CD8-positive, alpha-beta memory T cell (primary cell): ENCODE results near the gene PPP1R14C. TPM values are rescaled to one million over a fixed set of nuclear protein-coding genes. Genes with fewer than 3 reads are reported as not detected.
"Not testable (repeated sequence)": the region's sequence is repeated elsewhere in the genome, so short reads cannot be mapped to it uniquely, and the experiment has no call there.

Experiments used
- CTCF ChIA-PET: fragments of 350-600 bp; sonication (Branson Sonifier 250); formaldehyde crosslinking; loops from one replicate; lab custom pipeline; 2021; ENCODE audit warnings: antibody characterized with exemption; lab: Charles Lee
- POLR2A ChIA-PET: fragments of 350-600 bp; sonication (Branson Sonifier 250); formaldehyde crosslinking; loops from one replicate; lab custom pipeline; 2021; ENCODE audit warnings: antibody characterized with exemption; lab: Charles Lee
- DNase-seq, 5 donors: peaks; one replicate each; pipeline versions ENCODE4 v3.0.0 to v3.0.0-alpha.2; 2020 to 2022; ENCODE audit warnings: mixed read lengths in 1 of 5
- H3K27ac ChIP-seq: one replicate; pipeline ENCODE4 v1.7.0; 2013; ENCODE audit warnings: low read depth, mild to moderate bottlenecking, low read length, moderate library complexity
- H3K27me3 ChIP-seq: 2 replicates; pipeline ENCODE4 v1.7.0; 2013; ENCODE audit warnings: low read length, mild to moderate bottlenecking; ENCODE audit not compliant: insufficient read depth, poor library complexity, severe bottlenecking
- H3K36me3 ChIP-seq: 2 replicates; pipeline ENCODE4 v1.7.0; 2013; ENCODE audit warnings: mild to moderate bottlenecking, low read length, moderate library complexity; ENCODE audit not compliant: insufficient read depth
- H3K4me1 ChIP-seq: 2 replicates; pipeline ENCODE4 v1.7.0; 2013; ENCODE audit warnings: mild to moderate bottlenecking, low read length, moderate library complexity; ENCODE audit not compliant: insufficient read depth
- H3K4me3 ChIP-seq: 2 replicates; pipeline ENCODE4 v1.7.0; 2013; ENCODE audit warnings: mild to moderate bottlenecking, low read length
- H3K9me3 ChIP-seq: 2 replicates; pipeline ENCODE4 v1.7.0; 2013; ENCODE audit warnings: mild to moderate bottlenecking, low read length
- H3K27ac Mint-ChIP-seq, 8 donors: one replicate each; pipeline ENCODE4 v1.8.0; 2020 to 2021; ENCODE audit warnings: mixed read lengths in 8 of 8, mild to moderate bottlenecking in 6 of 8, inconsistent platforms in 3 of 8, moderate library complexity in 3 of 8
- H3K27me3 Mint-ChIP-seq, 2 donors: one replicate each; pipeline ENCODE4 v1.8.0; 2020 to 2021; ENCODE audit warnings: mixed read lengths in 2 of 2, mild to moderate bottlenecking in 1 of 2, moderate library complexity in 1 of 2
- H3K36me3 Mint-ChIP-seq, 3 donors: one replicate each; pipeline ENCODE4 v1.8.0; 2020 to 2021; ENCODE audit warnings: mixed read lengths in 3 of 3, inconsistent platforms in 1 of 3, mild to moderate bottlenecking in 1 of 3
- H3K4me1 Mint-ChIP-seq, 3 donors: one replicate each; pipeline ENCODE4 v1.8.0; 2020 to 2021; ENCODE audit warnings: mixed read lengths in 3 of 3, inconsistent platforms in 1 of 3, mild to moderate bottlenecking in 1 of 3
- H3K4me3 Mint-ChIP-seq, 7 donors: one replicate each; pipeline ENCODE4 v1.8.0; 2020 to 2021; ENCODE audit warnings: mixed read lengths in 7 of 7, mild to moderate bottlenecking in 6 of 7, moderate library complexity in 4 of 7, inconsistent platforms in 2 of 7
- H3K9me3 Mint-ChIP-seq, 5 donors: one replicate each; pipeline ENCODE4 v1.8.0; 2020 to 2022; ENCODE audit warnings: mixed read lengths in 5 of 5, mild to moderate bottlenecking in 3 of 5, moderate library complexity in 2 of 5, inconsistent platforms in 1 of 5
- polyA plus RNA-seq: library from polyadenylated mRNA; unstranded; fragments of 300-500 nt; fragmentation: Illumina TruSeq; gene quantifications from one replicate; pipeline ENCODE4 v1.2.3, GENCODE V29; 2021
- total RNA-seq, 2 experiments: library from RNA; stranded (reverse); gene quantifications; one replicate each; pipeline ENCODE4 v1.2.3, GENCODE V29; 2021

PPP1R14C gene
- total and polyA plus RNA-seq, 3 experiments from 2014 or later = 0.76 to 1.6 (median 1.4) TPM

DNA sequence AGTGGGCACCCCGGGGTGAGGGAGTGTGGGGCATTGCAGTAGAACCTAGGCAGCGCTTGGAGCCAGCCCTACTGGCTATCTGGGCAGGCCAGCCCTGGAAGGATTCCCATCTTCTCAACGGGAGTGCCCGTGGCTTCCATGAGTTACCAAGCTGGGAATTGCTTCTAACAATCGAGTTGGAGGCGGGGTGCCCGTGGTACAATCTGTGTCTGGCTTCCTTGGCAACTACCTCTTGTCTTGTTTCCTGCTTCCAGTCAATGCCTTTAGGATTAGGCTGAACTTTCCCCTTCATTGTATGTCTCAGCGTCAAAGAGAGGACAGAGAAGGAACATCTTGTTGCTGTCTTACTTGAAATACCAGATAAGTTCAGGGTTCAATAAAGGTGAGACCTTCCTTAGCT lies 33.3 kb downstream of the PPP1R14C start:
- Mint-ChIP-seq H3K27ac (peak overlapping the region in 1 of 8 donors; percentile 34), H3K4me1 (peaks cover 0 to 3% (median 0%) of the 10 kb centered on the region in 3 donors), H3K9me3 (no peaks in the 10 kb centered on the region), H3K27me3 (peaks cover 3 to 11% of the 10 kb centered on the region in 2 donors), H3K4me3 (no peak overlapping the region), H3K36me3 (no peaks in the 10 kb centered on the region)
- Histone ChIP-seq H3K9me3 (no peaks in the 10 kb centered on the region), H3K27me3 (no peaks in the 10 kb centered on the region), H3K27ac (no peak overlapping the region), H3K36me3 (no peaks in the 10 kb centered on the region), H3K4me3 (no peak overlapping the region), H3K4me1 (no peaks in the 10 kb centered on the region)
- POLR2A ChIA-PET = no interaction called here
- DNase-seq = no peak
- CTCF ChIA-PET = no interaction called here

- no peak overlapping the region for H3K4me3 ChIP-seq
- no peaks in the 10 kb centered on the region for H3K36me3 ChIP-seq
- no peak for DNase-seq
- no peaks in the 10 kb centered on the region for H3K9me3 ChIP-seq
- ChIA-PET CTCF (no interaction called here), POLR2A (no interaction called here)
- Mint-ChIP-seq H3K36me3 (no peaks in the 10 kb centered on the region), H3K9me3 (no peaks in the 10 kb centered on the region), H3K4me3 (no peak overlapping the region), H3K27ac (no peak overlapping the region), H3K27me3 (peaks cover 3 to 7% of the 10 kb centered on the region in 2 donors), H3K4me1 (peaks cover 0 to 3% (median 0%) of the 10 kb centered on the region in 3 donors)
- no peaks in the 10 kb centered on the region for H3K27me3 ChIP-seq
- no peak overlapping the region for H3K27ac ChIP-seq
- no peaks in the 10 kb centered on the region for H3K4me1 ChIP-seq
Observed at GRCh38 chr6:150176659-150177058, 33.8 kb downstream of the PPP1R14C start.

DNA sequence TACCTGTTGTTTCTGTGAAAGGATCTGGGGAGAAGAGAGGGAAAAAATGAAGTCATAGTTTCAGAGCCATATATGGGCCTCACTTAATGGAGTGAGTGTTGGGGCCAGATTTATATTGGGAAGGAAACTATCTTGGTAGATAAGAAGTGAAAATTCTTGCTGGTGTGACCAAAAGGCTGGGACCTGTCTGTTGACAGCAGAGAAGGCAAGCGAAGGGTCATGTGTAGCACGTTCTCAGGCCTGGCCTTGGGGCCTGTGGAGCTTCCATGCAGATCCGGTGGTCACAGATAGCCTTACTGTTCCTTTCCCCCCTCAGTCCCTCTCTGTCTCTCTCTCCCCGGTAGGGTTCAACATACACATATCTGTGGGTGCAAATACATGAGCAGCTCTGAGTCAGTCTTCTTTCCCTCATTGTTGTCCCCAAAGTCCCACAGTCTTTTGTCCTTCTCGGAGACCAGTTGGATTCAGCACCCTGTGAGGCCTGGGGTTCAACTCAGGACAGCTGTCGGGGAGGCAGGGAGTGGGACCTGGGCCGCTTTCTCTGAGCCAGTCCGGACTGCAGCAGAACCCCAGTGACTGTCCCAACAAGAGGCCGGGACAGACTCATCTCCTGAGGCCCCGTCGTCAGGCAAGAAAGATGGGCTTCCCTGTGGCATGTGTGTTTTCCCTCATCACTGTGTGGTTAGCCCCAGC lies 34.6 kb downstream of the PPP1R14C start:
- Mint-ChIP-seq H3K4me3 (no peak overlapping the region), H3K4me1 (peaks cover 0 to 3% (median 0%) of the 10 kb centered on the region in 3 donors), H3K27ac (no peak overlapping the region), H3K36me3 (no peaks in the 10 kb centered on the region), H3K9me3 (no peaks in the 10 kb centered on the region), H3K27me3 (peaks cover 3% of the 10 kb centered on the region in 2 donors)
- Histone ChIP-seq H3K36me3 (no peaks in the 10 kb centered on the region), H3K27ac (no peak overlapping the region), H3K4me1 (no peaks in the 10 kb centered on the region), H3K27me3 (no peaks in the 10 kb centered on the region), H3K9me3 (no peaks in the 10 kb centered on the region), H3K4me3 (no peak overlapping the region)
- ChIA-PET CTCF (no interaction called here), POLR2A (no interaction called here)
- DNase-seq = no peak

DNA sequence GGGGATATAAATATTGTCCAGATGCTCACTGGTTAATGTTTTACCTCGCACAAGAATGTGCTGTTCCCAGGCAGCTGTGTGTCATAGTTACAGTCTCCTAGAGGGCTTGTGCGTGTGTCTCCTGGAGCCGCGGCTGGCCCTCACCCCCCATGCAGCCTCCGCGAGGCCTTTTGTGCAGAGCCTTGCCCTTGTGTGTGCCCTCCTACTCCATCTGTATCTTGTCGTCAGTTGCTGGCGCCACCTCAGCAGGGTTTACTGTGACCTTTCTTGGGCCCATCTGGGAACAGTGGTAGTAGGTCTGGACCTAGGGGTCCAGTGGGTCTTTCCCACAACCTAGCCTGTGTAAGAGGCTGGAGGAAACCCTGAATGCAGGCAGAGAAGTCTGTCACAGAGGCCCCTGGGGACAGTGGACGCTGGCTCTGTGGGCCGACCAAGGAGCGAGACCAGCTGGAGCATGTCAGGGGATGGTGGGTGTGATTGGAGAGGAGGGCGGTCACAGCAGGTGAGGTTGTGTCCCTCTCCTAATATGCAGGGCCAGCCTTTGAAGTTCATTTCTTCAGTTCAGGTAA lies 35.2 kb downstream of the PPP1R14C start:
- ChIA-PET CTCF (no interaction called here), POLR2A (no interaction called here)
- no peak overlapping the region for H3K27ac ChIP-seq
- Mint-ChIP-seq H3K27me3 (peaks cover 3% of the 10 kb centered on the region in 2 donors), H3K9me3 (no peaks in the 10 kb centered on the region), H3K4me1 (peaks cover 0 to 3% (median 0%) of the 10 kb centered on the region in 3 donors), H3K36me3 (no peaks in the 10 kb centered on the region), H3K4me3 (no peak overlapping the region), H3K27ac (no peak overlapping the region)
- no peaks in the 10 kb centered on the region for H3K27me3 ChIP-seq
- H3K4me3 ChIP-seq = no peak overlapping the region
- no peaks in the 10 kb centered on the region for H3K4me1 ChIP-seq
- no peak for DNase-seq
- H3K9me3 ChIP-seq = no peaks in the 10 kb centered on the region
- H3K36me3 ChIP-seq = no peaks in the 10 kb centered on the region

DNA sequence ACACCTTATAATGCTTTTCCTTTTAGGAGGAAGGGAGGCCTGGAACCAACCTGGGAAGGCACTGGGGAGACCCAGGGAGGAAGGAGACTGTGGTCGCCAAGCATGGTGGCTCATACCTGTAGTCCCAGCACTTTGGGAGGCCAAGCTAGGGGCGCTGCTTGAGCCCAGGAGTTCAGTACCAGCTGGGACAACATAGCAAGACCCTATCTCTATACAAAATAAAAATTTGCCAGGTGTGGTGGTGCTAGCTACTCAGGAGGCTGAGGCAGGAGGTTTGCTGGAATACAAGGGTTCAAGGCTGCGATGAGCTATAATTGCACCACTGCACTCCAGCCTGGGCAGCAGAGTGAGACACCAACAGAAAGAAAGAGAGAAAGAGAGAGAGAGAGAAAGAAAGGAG lies 36.2 kb downstream of the PPP1R14C start:
- Histone ChIP-seq H3K9me3 (no peaks in the 10 kb centered on the region), H3K4me3 (no peak overlapping the region), H3K27ac (no peak overlapping the region), H3K27me3 (no peaks in the 10 kb centered on the region), H3K36me3 (no peaks in the 10 kb centered on the region), H3K4me1 (no peaks in the 10 kb centered on the region)
- peaks cover 0 to 3% (median 0%) of the 10 kb centered on the region in 3 donors for H3K4me1 Mint-ChIP-seq
- peaks cover 3 to 8% of the 10 kb centered on the region in 2 donors for H3K27me3 Mint-ChIP-seq
- ChIA-PET CTCF (no interaction called here), POLR2A (no interaction called here)
- no peaks in the 10 kb centered on the region for H3K9me3 Mint-ChIP-seq
- no peak for DNase-seq
- H3K27ac Mint-ChIP-seq = no peak overlapping the region
- no peak overlapping the region for H3K4me3 Mint-ChIP-seq
- H3K36me3 Mint-ChIP-seq = no peaks in the 10 kb centered on the region

- H3K27me3 Mint-ChIP-seq = peaks cover 4 to 13% of the 10 kb centered on the region in 2 donors
- H3K27ac Mint-ChIP-seq, H3K4me3 Mint-ChIP-seq, H3K4me1 Mint-ChIP-seq, H3K27me3 ChIP-seq, H3K36me3 ChIP-seq, H3K9me3 ChIP-seq, H3K9me3 Mint-ChIP-seq, H3K36me3 Mint-ChIP-seq, H3K4me1 ChIP-seq, DNase-seq, H3K27ac ChIP-seq, H3K4me3 ChIP-seq, POLR2A ChIA-PET: not testable (repeated sequence)
- CTCF ChIA-PET = interaction anchor here (1.4 kb wide), 1 partner anchor 8 kb away, joined by 3 read pairs; no protein-coding TSS in a partner anchor
Observed at GRCh38 chr6:150179907-150180424, 37.1 kb downstream of the PPP1R14C start.

GRCh38 chr6:150180517-150180916 lies 37.7 kb downstream of the PPP1R14C start:
- Mint-ChIP-seq H3K36me3 (no peaks in the 10 kb centered on the region), H3K9me3 (no peaks in the 10 kb centered on the region), H3K27ac (no peak overlapping the region), H3K4me1 (peaks cover 0 to 5% (median 0%) of the 10 kb centered on the region in 3 donors), H3K27me3 (peaks cover 7 to 13% of the 10 kb centered on the region in 2 donors), H3K4me3 (no peak overlapping the region)
- CTCF ChIA-PET = interaction anchor here (1.4 kb wide), 1 partner anchor 9 kb away, joined by 3 read pairs; no protein-coding TSS in a partner anchor
- H3K4me3 ChIP-seq = no peak overlapping the region
- no peaks in the 10 kb centered on the region for H3K9me3 ChIP-seq
- POLR2A ChIA-PET = no interaction called here
- H3K4me1 ChIP-seq = no peaks in the 10 kb centered on the region
- no peak for DNase-seq
- no peaks in the 10 kb centered on the region for H3K27me3 ChIP-seq
- no peaks in the 10 kb centered on the region for H3K36me3 ChIP-seq
- H3K27ac ChIP-seq = no peak overlapping the region

GRCh38 chr6:150182460-150183078 lies 39.7 kb downstream of the PPP1R14C start:
- Mint-ChIP-seq H3K27me3 (peaks cover 5 to 13% of the 10 kb centered on the region in 2 donors), H3K36me3 (no peaks in the 10 kb centered on the region), H3K4me1 (peaks cover 0 to 5% (median 0%) of the 10 kb centered on the region in 3 donors), H3K27ac (no peak overlapping the region), H3K4me3 (no peak overlapping the region), H3K9me3 (peaks cover 0 to 1% (median 0%) of the 10 kb centered on the region in 5 donors)
- DNase-seq = no peak
- Histone ChIP-seq H3K4me3 (no peak overlapping the region), H3K36me3 (no peaks in the 10 kb centered on the region), H3K9me3 (no peaks in the 10 kb centered on the region), H3K27ac (no peak overlapping the region), H3K4me1 (no peaks in the 10 kb centered on the region), H3K27me3 (no peaks in the 10 kb centered on the region)
- ChIA-PET CTCF (no interaction called here), POLR2A (no interaction called here)
